ENCODE measurements around the gene TRIM16.
"Not testable (repeated sequence)": the region's sequence is repeated elsewhere in the genome, so short reads cannot be mapped to it uniquely, and the experiment has no call there.

Gene TRIM16

DNA sequence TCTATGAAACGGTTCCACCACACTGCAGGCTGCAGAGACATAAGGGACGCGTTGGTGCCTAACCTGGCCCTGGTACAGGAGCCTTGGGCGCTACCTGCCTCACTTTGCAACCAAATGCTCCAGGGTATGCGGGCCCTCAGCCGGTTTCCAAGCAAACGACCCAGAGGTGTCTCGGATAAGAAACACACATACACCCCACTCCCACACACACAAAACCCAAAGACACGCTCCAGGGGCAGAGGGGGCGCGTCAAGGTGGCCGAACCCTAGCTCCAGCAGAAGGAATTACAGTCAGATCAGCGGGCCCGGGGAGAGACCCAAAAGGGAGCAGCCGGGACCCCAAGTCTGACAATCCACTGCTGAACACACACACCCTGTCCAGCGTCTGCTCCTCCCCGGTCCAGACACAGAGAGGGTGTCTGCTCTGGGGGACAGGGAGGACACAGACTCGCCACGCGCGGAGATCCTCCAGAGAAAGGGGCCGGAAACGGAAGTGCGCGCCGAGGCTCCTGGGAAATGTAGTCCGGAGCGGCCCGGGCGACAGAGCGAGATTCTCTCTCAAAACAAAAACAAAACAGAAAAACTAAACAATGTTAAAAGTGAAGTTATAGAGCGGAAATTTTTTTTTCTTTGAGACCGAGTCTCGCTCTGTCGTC is at the start of gene TRIM16:
TRIM16 (minus strand) TSS at position 488 of the 655 bp plus-strand sequence. CDS start 32,702 bp downstream, outside the sequence.
- peak; percentile 70 for DNase-seq

DNA sequence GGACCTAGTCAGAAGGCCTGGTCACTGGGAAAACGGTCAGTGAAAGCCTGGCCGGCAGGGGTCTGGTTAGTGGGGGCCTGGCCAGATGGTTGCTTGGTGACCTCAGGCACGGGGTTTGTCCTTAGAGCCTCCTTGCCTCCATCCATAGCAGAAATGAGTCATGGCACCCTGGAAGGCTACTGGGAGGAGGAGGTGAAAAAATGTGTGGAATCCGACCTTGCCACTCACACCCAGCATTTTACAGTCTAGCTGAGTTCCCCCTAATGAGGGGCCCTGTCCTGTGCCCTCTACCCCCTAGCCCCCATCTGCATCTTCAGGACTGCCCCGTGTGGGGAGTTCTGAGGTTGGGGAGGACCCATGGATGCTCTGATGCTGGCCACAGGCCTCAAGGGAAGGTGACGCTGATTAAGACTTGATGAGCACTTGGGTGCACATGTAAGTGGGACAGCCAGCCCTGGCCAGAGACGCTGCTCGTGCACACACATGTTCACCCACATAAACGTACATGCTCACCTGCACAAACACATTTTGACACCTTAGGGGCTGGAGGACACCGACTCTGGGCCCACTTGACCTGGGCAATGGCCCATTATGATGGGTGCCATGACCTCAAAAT is 49.2 kb upstream of the TRIM16 start:
- DNase-seq = not testable (repeated sequence)

GRCh38 chr17:15731900-15732299 is 47.8 kb upstream of the TRIM16 start, which contains the start of gene TBC1D26:
TBC1D26 (plus strand) TSS chr17:15732283; CDS start chr17:15735349, 3,066 bp downstream.
- DNase-seq = not testable (repeated sequence)

- DNase-seq = not testable (repeated sequence)
These were observed 46.4 kb upstream of the TRIM16 start for GRCh38 chr17:15730535-15730934.

DNA sequence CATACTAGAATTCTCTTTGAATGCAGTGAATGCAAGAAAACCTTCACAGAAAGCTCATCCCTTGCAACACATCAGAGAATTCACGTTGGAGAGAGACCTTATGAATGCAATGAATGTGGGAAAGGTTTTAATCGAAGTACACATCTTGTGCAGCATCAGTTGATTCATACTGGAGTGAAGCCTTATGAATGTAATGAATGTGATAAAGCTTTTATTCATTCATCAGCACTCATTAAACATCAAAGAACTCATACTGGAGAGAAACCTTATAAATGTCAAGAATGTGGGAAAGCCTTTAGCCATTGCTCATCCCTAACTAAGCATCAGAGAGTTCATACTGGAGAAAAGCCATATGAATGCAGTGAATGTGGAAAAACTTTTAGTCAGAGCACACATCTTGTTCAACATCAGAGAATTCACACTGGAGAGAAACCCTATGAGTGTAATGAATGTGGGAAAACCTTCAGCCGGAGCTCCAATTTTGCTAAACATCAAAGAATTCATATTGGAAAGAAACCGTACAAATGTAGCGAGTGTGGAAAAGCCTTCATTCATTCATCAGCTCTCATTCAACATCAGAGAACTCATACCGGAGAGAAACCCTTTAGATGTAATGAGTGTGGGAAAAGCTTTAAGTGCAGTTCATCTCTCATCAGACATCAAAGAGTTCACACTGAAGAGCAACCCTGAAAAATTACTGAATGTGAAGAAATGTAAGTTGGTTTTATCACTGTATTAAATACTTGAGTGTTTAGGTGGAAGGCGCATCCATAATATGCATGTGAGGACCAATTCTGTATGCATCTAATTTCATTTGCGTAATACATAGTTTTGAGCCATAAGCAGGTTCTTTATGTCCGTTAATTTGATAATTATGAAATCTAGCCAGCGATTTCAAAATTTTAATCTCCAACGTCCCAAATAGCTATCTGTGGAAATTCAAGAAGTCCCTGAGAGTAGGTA is 32.8 kb upstream of the TRIM16 start:
- not testable (repeated sequence) for DNase-seq

- not testable (repeated sequence) for DNase-seq
These were observed 24.8 kb upstream of the TRIM16 start for GRCh38 chr17:15708879-15709278.

- DNase-seq = not testable (repeated sequence)
These were observed 20.7 kb upstream of the TRIM16 start for GRCh38 chr17:15704813-15705212.

DNA sequence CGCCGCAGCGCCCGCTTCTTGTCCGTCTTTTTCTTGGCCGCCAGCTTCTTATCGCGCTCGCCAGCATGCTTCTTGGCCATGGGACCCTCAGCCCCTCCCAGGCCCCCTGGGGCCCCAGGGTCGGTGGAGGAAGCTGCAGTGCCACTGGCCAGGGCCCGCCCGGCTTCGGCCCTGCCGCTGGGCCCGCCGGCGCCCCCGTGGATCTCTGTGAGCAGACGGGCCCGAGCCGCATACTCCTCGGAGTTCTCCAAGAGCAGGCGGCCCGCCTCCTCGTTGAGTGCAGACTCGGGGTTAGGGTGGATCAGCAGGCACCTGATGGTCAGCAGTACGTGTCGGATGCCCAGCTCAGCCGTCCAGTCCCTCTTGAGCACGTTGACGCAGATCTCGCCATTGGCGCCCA is 20.1 kb upstream of the TRIM16 start:
- DNase-seq = not testable (repeated sequence)

GRCh38 chr17:15699937-15700336 is 15.8 kb upstream of the TRIM16 start:
- not testable (repeated sequence) for DNase-seq

DNA sequence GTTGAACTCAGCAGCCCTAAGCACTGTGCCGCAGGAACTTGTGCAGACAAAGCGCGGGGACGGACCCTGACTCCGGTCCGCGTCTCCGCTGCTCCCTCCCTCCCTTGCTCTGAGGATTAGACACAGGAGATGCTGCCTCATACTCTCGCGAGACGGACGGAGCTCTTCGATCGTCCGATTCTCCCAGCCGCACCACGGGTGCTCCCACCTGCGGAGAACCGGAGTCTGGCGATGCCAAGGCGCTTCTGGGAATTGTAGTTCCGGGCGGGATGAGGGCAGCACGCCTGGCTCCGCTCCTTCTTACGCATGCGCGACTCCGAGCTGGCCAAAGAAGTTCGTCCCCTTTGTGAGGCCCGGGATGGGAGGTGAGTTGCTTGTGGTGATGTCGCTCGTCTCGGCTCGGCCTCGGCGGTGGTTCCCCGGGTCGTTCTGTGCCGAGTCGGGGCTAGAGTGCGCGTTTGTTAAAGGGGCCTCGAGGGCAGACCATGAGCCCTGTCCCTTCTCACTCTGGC is 15.4 kb upstream of the TRIM16 start, which contains the start of gene ZNF286A:
ZNF286A (plus strand) TSS at position 340 of the 512 bp plus-strand sequence. CDS start 578 bp downstream, outside the sequence.
- DNase-seq = peak; percentile 88

GRCh38 chr17:15698967-15699366 is 14.9 kb upstream of the TRIM16 start:
- not testable (repeated sequence) for DNase-seq

DNA sequence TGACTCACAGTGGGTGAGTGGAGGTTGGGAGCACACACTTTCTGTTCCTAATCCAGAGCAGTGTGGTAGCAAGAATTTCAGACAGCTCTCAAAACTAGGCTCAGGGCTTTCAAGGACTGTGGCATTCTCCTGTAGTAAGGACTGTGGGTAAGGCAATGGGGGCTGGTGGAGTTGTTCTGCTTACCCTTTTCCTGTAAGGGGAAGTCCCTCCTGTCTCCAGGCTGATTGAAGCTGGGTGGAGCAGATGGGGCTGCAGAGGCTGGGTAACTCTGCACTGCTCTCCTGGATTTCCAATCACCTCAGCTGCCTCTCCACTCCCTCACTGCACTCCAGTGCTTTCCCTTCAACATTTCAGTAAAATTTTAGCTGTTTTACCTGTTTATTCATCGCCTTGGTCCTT is 3.4 kb upstream of the TRIM16 start:
- DNase-seq = not testable (repeated sequence)

DNA sequence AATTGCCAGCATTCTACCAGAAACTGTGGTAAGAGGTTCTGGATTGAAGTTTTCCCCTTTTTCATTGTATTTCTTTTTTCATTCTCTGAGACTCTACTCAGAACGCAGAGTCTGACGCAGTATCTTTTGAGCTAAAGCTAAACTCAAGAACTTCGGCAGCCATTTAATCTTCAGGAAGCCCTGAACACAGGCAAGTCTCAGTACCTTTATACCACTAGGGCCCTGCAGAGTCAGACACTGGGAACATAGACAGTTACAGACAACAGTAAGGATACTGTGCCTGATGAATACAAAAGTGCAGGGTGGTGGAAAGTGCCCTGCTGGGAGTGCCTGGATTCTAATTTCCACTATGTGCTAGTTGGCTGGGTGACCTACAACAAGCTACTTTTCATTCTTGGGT is 976 bp downstream of the TRIM16 start:
- not testable (repeated sequence) for DNase-seq

GRCh38 chr17:15675991-15676390 is 8.1 kb downstream of the TRIM16 start:
- not testable (repeated sequence) for DNase-seq

GRCh38 chr17:15674640-15675039 is 9.5 kb downstream of the TRIM16 start:
- DNase-seq = not testable (repeated sequence)

DNA sequence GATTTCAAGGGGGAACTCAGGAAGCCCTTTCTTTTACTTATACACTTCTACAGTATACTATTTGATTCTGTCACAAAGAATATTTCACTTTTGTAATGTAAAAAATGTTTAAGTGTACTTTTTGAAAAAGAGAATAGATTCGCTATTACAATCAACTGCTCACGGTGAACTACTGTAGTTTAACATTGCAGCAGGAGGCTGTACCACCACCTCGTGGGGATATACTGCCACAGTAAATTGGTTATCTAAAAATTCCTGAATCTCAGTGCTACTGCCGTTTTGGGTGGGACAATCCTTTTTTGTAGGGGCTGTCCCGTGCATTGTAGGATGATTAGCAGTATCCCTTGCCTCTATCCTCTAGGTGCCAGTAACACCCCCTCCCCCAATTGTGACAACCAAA is 14.6 kb downstream of the TRIM16 start:
- not testable (repeated sequence) for DNase-seq

DNA sequence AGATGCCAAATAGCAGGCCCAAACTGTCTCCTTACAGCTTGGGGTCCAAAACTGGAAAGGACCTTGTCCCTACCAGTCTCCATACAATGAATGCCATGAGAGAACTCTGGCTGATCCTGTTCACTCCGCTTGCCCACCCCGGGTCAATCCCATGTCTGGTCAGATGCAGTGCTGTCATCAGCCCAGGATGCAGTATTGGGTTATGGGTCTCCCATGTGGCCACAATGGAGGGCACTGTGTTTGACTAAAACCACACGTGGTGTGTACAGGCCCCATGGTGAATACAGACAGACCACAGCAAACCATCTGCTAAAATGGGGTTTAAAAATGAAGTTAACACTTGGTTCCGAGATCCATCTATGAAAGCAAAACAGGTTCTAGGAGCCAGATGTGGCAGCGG is 20.4 kb downstream of the TRIM16 start:
- no peak for DNase-seq

DNA sequence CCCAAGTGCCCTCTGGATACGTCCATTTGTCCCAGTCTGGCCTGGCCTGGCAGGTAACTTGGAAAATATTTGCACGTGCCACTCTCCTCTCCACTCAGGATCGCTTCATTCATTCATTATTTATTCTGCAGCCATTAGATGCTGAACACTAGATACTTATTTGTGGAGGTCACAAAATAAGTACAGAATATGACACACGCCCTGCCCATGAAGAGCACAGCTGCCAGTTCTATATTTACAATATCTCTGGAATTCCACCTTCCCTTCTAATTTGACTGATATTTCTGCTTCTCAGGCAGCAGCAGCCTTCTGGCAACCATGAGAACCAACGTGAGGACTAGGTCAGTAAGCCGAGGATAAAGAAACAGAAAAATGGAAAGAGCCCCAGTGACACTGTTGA is 20.9 kb downstream of the TRIM16 start:
- DNase-seq = no peak

DNA sequence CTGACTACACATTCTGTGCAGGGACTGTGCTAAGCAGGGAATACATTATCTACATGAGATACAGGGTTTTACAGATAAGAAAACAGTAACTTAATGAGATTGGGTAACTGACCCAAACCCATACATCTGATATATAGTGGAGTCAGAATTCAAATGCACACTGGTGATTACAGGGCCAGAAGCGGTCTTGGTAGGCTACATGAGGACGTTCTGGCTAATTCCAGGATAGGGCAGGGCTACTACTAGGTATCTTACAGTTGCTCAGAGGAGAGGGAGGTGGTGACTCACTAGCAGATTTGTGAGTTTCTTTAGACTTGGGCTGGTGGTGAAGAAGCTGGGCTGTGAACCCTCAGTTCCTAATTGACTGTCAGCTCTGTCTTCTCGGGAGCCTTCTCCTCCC is 21.4 kb downstream of the TRIM16 start:
- DNase-seq = no peak

DNA sequence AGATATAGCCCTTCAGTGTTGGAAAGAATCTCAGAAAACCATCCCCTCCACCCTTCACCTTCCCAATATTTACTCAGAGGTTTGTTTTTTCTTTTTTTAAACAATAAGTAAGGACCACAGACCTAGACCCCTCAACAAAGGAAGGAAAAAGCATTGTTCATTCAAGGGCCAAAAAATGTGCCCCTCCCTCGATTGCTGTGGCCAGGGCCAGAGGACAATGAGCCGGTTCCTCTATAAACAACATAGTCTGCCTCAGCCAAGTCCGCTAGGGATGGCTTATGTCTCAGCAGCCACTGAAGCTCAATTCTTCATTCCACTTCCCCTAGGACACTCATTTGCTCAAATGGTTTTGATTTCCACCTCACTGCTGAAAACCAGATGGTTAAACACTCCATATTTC is 24.0 kb downstream of the TRIM16 start:
- DNase-seq = no peak

DNA sequence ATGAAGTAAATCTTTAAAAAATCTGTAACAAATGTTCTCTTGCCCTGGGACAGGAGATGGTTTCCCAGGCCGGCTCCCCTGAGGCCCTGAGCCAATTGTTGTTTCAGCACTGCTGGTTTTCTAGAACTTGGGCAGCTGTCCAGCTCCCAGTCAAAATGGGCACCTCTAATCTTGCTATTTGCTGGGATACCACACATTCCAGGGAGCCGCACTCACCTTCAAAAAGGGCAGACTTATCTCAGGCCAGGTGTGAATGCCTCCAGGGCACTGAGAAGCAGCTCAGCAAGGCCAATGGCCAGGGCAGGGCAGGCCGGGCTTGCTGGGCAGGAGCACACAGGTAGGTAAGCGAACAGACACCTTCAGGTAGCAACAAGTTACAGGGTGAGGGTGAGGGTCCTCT is 24.4 kb downstream of the TRIM16 start:
- DNase-seq = no peak

- no peak for DNase-seq
These were observed 24.9 kb downstream of the TRIM16 start for GRCh38 chr17:15659236-15659635.

GRCh38 chr17:15658296-15658695 is 25.8 kb downstream of the TRIM16 start:
- no peak for DNase-seq
